Measurements from ENCODE around the gene SRA1. TPM values are rescaled to one million over a fixed set of nuclear protein-coding genes. Genes with fewer than 3 reads are reported as not detected.

SRA1 gene
- total RNA-seq, 1 experiment from 2014 or later = 37.8 TPM

GRCh38 chr5:140557136-140557805 is at the start of gene SRA1 (continued):
- TF ChIP-seq E2F4 (CRISPR knock-in tag; IDR thresholded peaks at IDR 0.05; ENCODE audit: borderline replicate concordance, low read depth) (no peak), ZNF263 (CRISPR knock-in tag; IDR thresholded peaks at IDR 0.05; ENCODE audit: low read depth) (no peak), MLX (CRISPR knock-in tag; IDR thresholded peaks at IDR 0.05) (no peak), ZNF317 (CRISPR knock-in tag; IDR thresholded peaks at IDR 0.05; ENCODE audit: borderline replicate concordance, low read depth) (no peak), ZNF396 (CRISPR knock-in tag; IDR thresholded peaks at IDR 0.05; ENCODE audit: borderline replicate concordance) (no peak), ATF1 (CRISPR knock-in tag; IDR thresholded peaks at IDR 0.05) (no peak), CREB1 (CRISPR knock-in tag; IDR thresholded peaks at IDR 0.05) (peak; percentile 90), ELF4 (CRISPR knock-in tag; IDR thresholded peaks at IDR 0.05; ENCODE audit: low read depth) (no peak), GTF2I (CRISPR knock-in tag; conservative IDR thresholded peaks at IDR 0.05) (no peak), KAT7 (CRISPR knock-in tag; IDR thresholded peaks at IDR 0.05; ENCODE audit: borderline replicate concordance) (0 out of 2 replicates have a peak, but pooled peaks have one; percentile 79), CBFB (CRISPR knock-in tag; IDR thresholded peaks at IDR 0.05; ENCODE audit: low read depth) (no peak), ZNF232 (CRISPR knock-in tag; IDR thresholded peaks at IDR 0.05) (peak; percentile 78; the same call in 1 of the 2 replicates), ATF2 (CRISPR knock-in tag; IDR thresholded peaks at IDR 0.05; ENCODE audit: borderline replicate concordance, low read depth) (no peak), ARID4B (CRISPR knock-in tag; IDR thresholded peaks at IDR 0.05; ENCODE audit: borderline replicate concordance) (peak; percentile 75; the same call in 1 of the 2 replicates), ESRRA (CRISPR knock-in tag; IDR thresholded peaks at IDR 0.05; ENCODE audit: borderline replicate concordance) (peak; percentile 79; the same call in 1 of the 2 replicates)
- TF ChIP-seq, protein P1, sequence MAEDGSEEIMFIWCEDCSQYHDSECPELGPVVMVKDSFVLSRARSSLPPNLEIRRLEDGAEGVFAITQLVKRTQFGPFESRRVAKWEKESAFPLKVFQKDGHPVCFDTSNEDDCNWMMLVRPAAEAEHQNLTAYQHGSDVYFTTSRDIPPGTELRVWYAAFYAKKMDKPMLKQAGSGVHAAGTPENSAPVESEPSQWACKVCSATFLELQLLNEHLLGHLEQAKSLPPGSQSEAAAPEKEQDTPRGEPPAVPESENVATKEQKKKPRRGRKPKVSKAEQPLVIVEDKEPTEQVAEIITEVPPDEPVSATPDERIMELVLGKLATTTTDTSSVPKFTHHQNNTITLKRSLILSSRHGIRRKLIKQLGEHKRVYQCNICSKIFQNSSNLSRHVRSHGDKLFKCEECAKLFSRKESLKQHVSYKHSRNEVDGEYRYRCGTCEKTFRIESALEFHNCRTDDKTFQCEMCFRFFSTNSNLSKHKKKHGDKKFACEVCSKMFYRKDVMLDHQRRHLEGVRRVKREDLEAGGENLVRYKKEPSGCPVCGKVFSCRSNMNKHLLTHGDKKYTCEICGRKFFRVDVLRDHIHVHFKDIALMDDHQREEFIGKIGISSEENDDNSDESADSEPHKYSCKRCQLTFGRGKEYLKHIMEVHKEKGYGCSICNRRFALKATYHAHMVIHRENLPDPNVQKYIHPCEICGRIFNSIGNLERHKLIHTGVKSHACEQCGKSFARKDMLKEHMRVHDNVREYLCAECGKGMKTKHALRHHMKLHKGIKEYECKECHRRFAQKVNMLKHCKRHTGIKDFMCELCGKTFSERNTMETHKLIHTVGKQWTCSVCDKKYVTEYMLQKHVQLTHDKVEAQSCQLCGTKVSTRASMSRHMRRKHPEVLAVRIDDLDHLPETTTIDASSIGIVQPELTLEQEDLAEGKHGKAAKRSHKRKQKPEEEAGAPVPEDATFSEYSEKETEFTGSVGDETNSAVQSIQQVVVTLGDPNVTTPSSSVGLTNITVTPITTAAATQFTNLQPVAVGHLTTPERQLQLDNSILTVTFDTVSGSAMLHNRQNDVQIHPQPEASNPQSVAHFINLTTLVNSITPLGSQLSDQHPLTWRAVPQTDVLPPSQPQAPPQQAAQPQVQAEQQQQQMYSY (CRISPR knock-in tag; IDR thresholded peaks at IDR 0.05) = peak; percentile 87
- TF ChIP-seq, protein P2, sequence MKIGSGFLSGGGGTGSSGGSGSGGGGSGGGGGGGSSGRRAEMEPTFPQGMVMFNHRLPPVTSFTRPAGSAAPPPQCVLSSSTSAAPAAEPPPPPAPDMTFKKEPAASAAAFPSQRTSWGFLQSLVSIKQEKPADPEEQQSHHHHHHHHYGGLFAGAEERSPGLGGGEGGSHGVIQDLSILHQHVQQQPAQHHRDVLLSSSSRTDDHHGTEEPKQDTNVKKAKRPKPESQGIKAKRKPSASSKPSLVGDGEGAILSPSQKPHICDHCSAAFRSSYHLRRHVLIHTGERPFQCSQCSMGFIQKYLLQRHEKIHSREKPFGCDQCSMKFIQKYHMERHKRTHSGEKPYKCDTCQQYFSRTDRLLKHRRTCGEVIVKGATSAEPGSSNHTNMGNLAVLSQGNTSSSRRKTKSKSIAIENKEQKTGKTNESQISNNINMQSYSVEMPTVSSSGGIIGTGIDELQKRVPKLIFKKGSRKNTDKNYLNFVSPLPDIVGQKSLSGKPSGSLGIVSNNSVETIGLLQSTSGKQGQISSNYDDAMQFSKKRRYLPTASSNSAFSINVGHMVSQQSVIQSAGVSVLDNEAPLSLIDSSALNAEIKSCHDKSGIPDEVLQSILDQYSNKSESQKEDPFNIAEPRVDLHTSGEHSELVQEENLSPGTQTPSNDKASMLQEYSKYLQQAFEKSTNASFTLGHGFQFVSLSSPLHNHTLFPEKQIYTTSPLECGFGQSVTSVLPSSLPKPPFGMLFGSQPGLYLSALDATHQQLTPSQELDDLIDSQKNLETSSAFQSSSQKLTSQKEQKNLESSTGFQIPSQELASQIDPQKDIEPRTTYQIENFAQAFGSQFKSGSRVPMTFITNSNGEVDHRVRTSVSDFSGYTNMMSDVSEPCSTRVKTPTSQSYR (CRISPR knock-in tag; IDR thresholded peaks at IDR 0.05) = peak; percentile 65; the same call in 1 of the 2 replicates
- TF ChIP-seq, protein P3, sequence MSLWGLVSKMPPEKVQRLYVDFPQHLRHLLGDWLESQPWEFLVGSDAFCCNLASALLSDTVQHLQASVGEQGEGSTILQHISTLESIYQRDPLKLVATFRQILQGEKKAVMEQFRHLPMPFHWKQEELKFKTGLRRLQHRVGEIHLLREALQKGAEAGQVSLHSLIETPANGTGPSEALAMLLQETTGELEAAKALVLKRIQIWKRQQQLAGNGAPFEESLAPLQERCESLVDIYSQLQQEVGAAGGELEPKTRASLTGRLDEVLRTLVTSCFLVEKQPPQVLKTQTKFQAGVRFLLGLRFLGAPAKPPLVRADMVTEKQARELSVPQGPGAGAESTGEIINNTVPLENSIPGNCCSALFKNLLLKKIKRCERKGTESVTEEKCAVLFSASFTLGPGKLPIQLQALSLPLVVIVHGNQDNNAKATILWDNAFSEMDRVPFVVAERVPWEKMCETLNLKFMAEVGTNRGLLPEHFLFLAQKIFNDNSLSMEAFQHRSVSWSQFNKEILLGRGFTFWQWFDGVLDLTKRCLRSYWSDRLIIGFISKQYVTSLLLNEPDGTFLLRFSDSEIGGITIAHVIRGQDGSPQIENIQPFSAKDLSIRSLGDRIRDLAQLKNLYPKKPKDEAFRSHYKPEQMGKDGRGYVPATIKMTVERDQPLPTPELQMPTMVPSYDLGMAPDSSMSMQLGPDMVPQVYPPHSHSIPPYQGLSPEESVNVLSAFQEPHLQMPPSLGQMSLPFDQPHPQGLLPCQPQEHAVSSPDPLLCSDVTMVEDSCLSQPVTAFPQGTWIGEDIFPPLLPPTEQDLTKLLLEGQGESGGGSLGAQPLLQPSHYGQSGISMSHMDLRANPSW (CRISPR knock-in tag; conservative IDR thresholded peaks at IDR 0.05; ENCODE audit: low read depth) = no peak
- TF ChIP-seq, protein P4, sequence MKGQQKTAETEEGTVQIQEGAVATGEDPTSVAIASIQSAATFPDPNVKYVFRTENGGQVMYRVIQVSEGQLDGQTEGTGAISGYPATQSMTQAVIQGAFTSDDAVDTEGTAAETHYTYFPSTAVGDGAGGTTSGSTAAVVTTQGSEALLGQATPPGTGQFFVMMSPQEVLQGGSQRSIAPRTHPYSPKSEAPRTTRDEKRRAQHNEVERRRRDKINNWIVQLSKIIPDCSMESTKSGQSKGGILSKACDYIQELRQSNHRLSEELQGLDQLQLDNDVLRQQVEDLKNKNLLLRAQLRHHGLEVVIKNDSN (CRISPR knock-in tag; IDR thresholded peaks at IDR 0.05) = no peak; the same call in none of the 2 replicates
